Psoas muscle (tissue), 8 donors: ENCODE data around the gene CHSY1. TPM values are rescaled to one million over a fixed set of nuclear protein-coding genes. Genes with fewer than 3 reads are reported as not detected.

ENCODE experiments used
- ATAC-seq, 4 donors: fragments of 200-7000 bp; cut with Tn5 transposase; one replicate each; pipeline ENCODE4 v1.9.1; 2020; ENCODE audit warnings: moderate library complexity in 3 of 4, mild to moderate bottlenecking in 2 of 4
- DNase-seq, 2 donors: peaks; one replicate each; pipeline ENCODE4 v3.0.0-alpha.2; 2020
- H3K27ac ChIP-seq: fragments of 200-600 bp; one replicate; pipeline ENCODE4 v1.8.0; 2022
- H3K27me3 ChIP-seq, 3 donors: fragments of 200-600 bp in 1 of 3; one replicate each; pipeline versions ENCODE4 v1.6.1 to v1.8.0; 2013 to 2022; ENCODE audit warnings: low read length in 2 of 3, mild to moderate bottlenecking in 2 of 3, moderate library complexity in 1 of 3; ENCODE audit not compliant: insufficient read depth in 3 of 3
- H3K36me3 ChIP-seq, 2 donors: fragments of 200-600 bp in 1 of 2; one replicate each; pipeline versions ENCODE4 v1.6.1 to v1.8.0; 2013 to 2022; ENCODE audit warnings: low read depth in 1 of 2, mild to moderate bottlenecking in 1 of 2, moderate library complexity in 1 of 2; ENCODE audit not compliant: insufficient read depth in 1 of 2
- H3K4me1 ChIP-seq: fragments of 200-600 bp; one replicate; pipeline ENCODE4 v1.8.0; 2022
- H3K4me3 ChIP-seq: fragments of 200-600 bp; one replicate; pipeline ENCODE4 v1.8.0; 2022; ENCODE audit warnings: mild to moderate bottlenecking
- H3K9me3 ChIP-seq: fragments of 200-600 bp; one replicate; pipeline ENCODE4 v1.8.0; 2022
- WGBS, 3 donors: extraction: QIAGEN DNeasy Blood & Tissue Kit; methylation state at CpG; one replicate each; pipeline versions ENCODE4 v1.1.6 to v1.1.7; 2013; 5-methylcytosine and 5-hydroxymethylcytosine counted together
- intact Hi-C, 2 donors: fragments of 100-400 bp; cut with DNase I; formaldehyde crosslinking; loops; one replicate each; pipeline versions ENCODE4 v1.11.0 to v1.14.2; 2022
- polyA plus RNA-seq, 3 donors: library from polyadenylated mRNA; stranded (reverse); fragments of 200-250 nt; gene quantifications; one replicate each; pipeline ENCODE4 v1.2.3, GENCODE V29; 2013
- total RNA-seq, 4 donors: library from RNA; stranded (reverse); fragmentation: NEBNext Ultra II Directional in 2 of 4; extraction: Animal tissue kit (Norgen Biotek cat#: 25700) in 2 of 4; gene quantifications; one replicate each; pipeline versions ENCODE4 v1.2.1 to v1.2.4, GENCODE V29; 2021 to 2023
- TF ChIP-seq, protein P1 (sequence below): fragments of 200-600 bp; IDR thresholded peaks from one replicate; pipeline ENCODE4 v1.8.0; 2022; ENCODE audit warnings: antibody characterized with exemption
- donor health status: healthy with polysubstance abuse.
- donor health status: DM: no; HTN: no; CAD: no; lungs with moderate emphysema.
- donor health status: Bipolar disorder and iron deficiency.
- donor health status: healthy.
- donor health status: DM: yes; HTN: yes; CAD: no.
- donor health status: DM: no; HTN: no; CAD: no.
- donor health status: DM: no; HTN: no; CAD: no.
- donor health status: DM: yes; HTN: yes; CAD: no.

The CHSY1 gene
- total and polyA plus RNA-seq, 7 donors: 2.9 to 11.4 (median 6.7) TPM

DNA sequence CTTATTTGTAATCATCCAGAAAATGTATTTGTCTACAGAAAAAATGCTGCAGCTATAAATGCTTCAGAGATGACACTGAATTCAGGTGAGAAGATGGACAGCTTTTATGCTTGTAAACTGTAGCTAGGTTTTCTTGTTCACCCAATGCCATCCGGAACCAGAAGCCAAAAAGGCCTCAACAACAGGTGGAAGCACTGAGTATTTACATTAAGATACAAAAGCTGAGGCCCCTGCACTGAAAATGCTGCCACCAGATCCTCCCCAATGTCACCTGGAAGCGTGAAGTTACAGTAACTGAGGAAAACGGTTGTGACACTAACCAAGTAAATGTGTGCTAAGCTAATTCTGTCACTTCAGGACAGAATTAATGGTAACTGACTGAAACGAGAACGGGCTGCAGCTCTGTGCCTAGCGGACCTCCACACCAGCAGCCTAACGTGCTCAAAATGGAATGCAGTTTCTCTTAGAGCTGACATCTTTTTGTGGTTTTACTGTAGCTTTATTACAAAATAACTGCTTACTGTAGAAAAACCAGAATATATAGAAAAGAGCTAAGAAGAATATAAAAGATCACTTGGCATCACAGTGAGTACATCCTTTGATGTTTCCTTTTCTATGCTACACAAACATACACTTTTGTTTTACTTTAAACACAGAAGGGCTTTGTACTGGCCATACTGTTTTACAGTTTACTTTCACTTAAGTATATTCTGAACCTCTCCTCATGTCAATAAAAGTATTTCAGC lies 7.6 kb downstream of the CHSY1 start:
- H3K27ac ChIP-seq: no peak overlapping the region
- ATAC-seq (no peak), DNase-seq (no peak)
- intact Hi-C loops: loop anchor here in 1 of 2 donors (10.0 kb wide), 1 partner anchor 49 kb away; no protein-coding TSS in a partner anchor
- no peaks in the 10 kb centered on the region for H3K9me3 ChIP-seq
- WGBS, 3 donors: 52 to 66% (median 66%) methylated on average over 7 of the region's 7 CpGs
- H3K4me1 ChIP-seq: peaks cover 75% of the 10 kb centered on the region
- H3K36me3 ChIP-seq: peaks cover 0 to 3% of the 10 kb centered on the region in 2 donors
- no peaks in the 10 kb centered on the region for H3K27me3 ChIP-seq
- TF ChIP-seq, protein P1, sequence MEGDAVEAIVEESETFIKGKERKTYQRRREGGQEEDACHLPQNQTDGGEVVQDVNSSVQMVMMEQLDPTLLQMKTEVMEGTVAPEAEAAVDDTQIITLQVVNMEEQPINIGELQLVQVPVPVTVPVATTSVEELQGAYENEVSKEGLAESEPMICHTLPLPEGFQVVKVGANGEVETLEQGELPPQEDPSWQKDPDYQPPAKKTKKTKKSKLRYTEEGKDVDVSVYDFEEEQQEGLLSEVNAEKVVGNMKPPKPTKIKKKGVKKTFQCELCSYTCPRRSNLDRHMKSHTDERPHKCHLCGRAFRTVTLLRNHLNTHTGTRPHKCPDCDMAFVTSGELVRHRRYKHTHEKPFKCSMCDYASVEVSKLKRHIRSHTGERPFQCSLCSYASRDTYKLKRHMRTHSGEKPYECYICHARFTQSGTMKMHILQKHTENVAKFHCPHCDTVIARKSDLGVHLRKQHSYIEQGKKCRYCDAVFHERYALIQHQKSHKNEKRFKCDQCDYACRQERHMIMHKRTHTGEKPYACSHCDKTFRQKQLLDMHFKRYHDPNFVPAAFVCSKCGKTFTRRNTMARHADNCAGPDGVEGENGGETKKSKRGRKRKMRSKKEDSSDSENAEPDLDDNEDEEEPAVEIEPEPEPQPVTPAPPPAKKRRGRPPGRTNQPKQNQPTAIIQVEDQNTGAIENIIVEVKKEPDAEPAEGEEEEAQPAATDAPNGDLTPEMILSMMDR: no peak
- H3K4me3 ChIP-seq: no peak overlapping the region

DNA sequence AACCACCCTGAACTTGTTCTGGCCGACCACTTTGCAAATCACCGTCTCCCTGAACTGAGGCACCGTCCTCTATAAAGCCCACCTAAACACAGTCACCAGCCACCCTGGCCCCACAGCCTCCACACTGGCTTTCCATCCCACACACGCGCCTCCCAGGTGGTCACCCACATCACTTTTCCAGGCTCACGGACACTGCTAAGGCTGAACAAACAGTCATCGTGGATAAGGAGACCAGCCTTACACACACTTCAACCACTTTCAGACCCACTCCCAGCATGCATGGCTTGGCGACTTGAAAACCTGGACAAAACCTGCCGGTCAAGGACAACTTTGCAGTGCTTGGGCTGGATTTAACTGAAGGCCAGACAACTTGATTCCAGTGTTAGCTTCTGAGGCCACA lies 8.4 kb downstream of the CHSY1 start:
- peaks cover 0 to 3% of the 10 kb centered on the region in 2 donors for H3K36me3 ChIP-seq
- H3K27ac ChIP-seq: no peak overlapping the region
- H3K9me3 ChIP-seq: no peaks in the 10 kb centered on the region
- ATAC-seq (no peak), DNase-seq (no peak)
- peaks cover 69% of the 10 kb centered on the region for H3K4me1 ChIP-seq
- TF ChIP-seq, protein P1: no peak
- WGBS, 3 donors: 82 to 87% (median 84%) methylated on average over 9 of the region's 9 CpGs
- no peaks in the 10 kb centered on the region for H3K27me3 ChIP-seq
- intact Hi-C loops: loop anchor here in 1 of 2 donors (10.0 kb wide), 1 partner anchor 49 kb away; no protein-coding TSS in a partner anchor
- no peak overlapping the region for H3K4me3 ChIP-seq

DNA sequence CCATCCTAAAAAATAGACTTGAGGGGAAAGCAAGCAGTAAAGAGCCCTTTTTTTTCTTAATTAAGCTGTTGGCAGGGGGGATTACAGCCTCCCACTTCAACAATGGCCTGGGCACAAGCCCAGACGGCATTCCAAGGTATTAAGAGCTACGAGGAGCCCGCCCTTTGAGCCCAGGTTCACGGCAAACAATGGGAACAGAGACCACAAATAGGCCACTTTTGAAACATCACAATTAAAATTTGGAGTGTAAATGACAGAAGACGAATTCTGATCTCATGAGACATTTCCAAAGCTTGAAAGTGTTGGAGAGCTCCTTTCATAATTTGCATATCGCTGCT lies 8.9 kb downstream of the CHSY1 start:
- 43 to 49% (median 47%) methylated on average over 6 of the region's 6 CpGs for WGBS, 3 donors
- DNase-seq (no peak), ATAC-seq (no peak)
- H3K9me3 ChIP-seq: no peaks in the 10 kb centered on the region
- H3K4me3 ChIP-seq: no peak overlapping the region
- TF ChIP-seq, protein P1: no peak
- H3K27me3 ChIP-seq: no peaks in the 10 kb centered on the region
- H3K36me3 ChIP-seq: peaks cover 0 to 3% of the 10 kb centered on the region in 2 donors
- intact Hi-C loops: loop anchor here in 1 of 2 donors (10.0 kb wide), 1 partner anchor 48 kb away; no protein-coding TSS in a partner anchor
- H3K4me1 ChIP-seq: peaks cover 64% of the 10 kb centered on the region
- H3K27ac ChIP-seq: no peak overlapping the region

DNA sequence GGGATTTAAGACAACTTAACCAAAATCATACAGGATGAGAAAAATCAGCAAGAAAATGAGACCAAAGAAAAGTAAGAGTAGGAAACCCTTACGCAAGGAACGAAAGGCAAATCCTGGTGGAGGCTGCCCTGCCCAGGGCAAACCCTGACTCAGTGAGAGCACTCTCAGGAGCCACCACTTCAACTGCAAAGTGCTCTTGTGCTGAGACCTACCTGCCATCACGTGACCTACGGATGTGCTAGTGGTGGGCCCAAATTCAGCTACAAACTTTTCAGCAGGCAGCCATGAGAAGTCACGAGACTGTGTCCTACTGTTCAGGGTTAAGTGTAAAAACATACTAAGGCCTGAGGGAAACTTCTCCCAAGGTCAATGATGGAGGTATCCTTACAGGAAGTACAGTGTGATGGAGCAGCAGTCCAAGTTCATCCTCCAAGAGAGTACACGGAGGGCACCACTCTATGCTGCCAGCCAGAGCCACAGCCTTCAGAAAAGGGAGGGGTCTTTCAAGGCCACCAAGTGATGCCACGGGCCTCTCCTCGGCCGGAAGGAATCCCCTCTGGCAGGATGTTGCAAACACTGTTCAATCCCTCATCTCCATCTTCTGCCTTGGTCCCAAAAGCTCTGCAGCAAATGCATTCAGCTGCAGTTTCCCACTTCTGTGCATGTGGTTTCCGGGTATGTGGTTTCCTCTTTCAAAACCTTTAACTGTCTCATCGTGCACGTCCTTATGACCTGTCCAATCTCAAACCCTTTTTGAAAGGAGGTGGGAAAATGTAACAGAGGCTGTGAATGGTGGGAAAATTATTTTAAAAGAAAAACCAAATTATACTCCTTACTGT lies 9.5 kb downstream of the CHSY1 start:
- WGBS, 3 donors: 45 to 49% (median 48%) methylated on average over 12 of the region's 12 CpGs
- DNase-seq (no peak), ATAC-seq (peak in 3 of 4 donors; percentile 42 to 53 (median 50))
- Histone ChIP-seq H3K36me3 (peaks cover 0 to 3% of the 10 kb centered on the region in 2 donors), H3K4me1 (peaks cover 63% of the 10 kb centered on the region), H3K27ac (peak overlapping the region; percentile 17), H3K27me3 (no peaks in the 10 kb centered on the region), H3K9me3 (no peaks in the 10 kb centered on the region), H3K4me3 (no peak overlapping the region)
- TF ChIP-seq, protein P1: no peak
- intact Hi-C loops: loop anchor here in 1 of 2 donors (10.0 kb wide), 1 partner anchor 48 kb away; no protein-coding TSS in a partner anchor
